Ishikawa (cell line): ENCODE measurements around the gene DDR2.

ENCODE experiments used
- CEBPB ChIP-seq: IDR thresholded peaks from 2 replicates; pipeline ENCODE4 v1.6.1; 2012
- EP300 ChIP-seq: IDR thresholded peaks from 2 replicates; pipeline ENCODE4 v1.6.1; 2012; ENCODE audit warnings: borderline replicate concordance
- FOXM1 ChIP-seq: IDR thresholded peaks from 2 replicates; pipeline ENCODE4 v1.6.1; 2012; ENCODE audit warnings: low read depth, borderline replicate concordance
- NFIC ChIP-seq: IDR thresholded peaks from 2 replicates; pipeline ENCODE4 v1.6.1; 2012
- RAD21 ChIP-seq: IDR thresholded peaks from 2 replicates; pipeline ENCODE4 v1.6.1; 2012; ENCODE audit warnings: low read depth
- TAF1 ChIP-seq: IDR thresholded peaks from 2 replicates; pipeline ENCODE4 v1.6.1; 2012; ENCODE audit warnings: low read depth, mild to moderate bottlenecking
- TEAD4 ChIP-seq: IDR thresholded peaks from 2 replicates; pipeline ENCODE4 v1.6.1; 2012
- YY1 ChIP-seq: IDR thresholded peaks from 2 replicates; pipeline ENCODE4 v1.6.1; 2012; ENCODE audit warnings: low read depth

- no peak for TF ChIP-seq TEAD4
- no peak for TF ChIP-seq RAD21
- no peak for TF ChIP-seq EP300
- no peak for TF ChIP-seq FOXM1
- TF ChIP-seq YY1: no peak
- TF ChIP-seq NFIC: no peak
- TF ChIP-seq CEBPB: no peak
- no peak for TF ChIP-seq TAF1
These were observed 64.1 kb downstream of the DDR2 start for GRCh38 chr1:162696286-162696862.
